H9 (cell line): ENCODE results near the gene ABCB6. TPM values are rescaled to one million over a fixed set of nuclear protein-coding genes. Genes with fewer than 3 reads are reported as not detected.

Experiments used
- DNase-seq: peaks from one replicate; pipeline ENCODE4 v3.0.0-alpha.2; 2017
- H2AFZ ChIP-seq: one replicate; pipeline ENCODE4 v1.6.1; 2013; ENCODE audit warnings: mild to moderate bottlenecking, low read length, control low read depth, moderate library complexity
- H2AK5ac ChIP-seq: 2 replicates; pipeline ENCODE4 v1.6.1; 2013; ENCODE audit warnings: low read length, control low read depth, mixed read lengths; ENCODE audit not compliant: insufficient read length
- H2BK120ac ChIP-seq: one replicate; pipeline ENCODE4 v1.6.1; 2013; ENCODE audit warnings: low read depth, mild to moderate bottlenecking, low read length, control low read depth, inconsistent platforms; ENCODE audit not compliant: poor library complexity, severe bottlenecking
- H2BK12ac ChIP-seq: 2 replicates; pipeline ENCODE4 v1.6.1; 2013; ENCODE audit warnings: low read length, control low read depth, mixed read lengths, low read depth; ENCODE audit not compliant: insufficient read length
- H2BK15ac ChIP-seq: 2 replicates; pipeline ENCODE4 v1.6.1; 2013; ENCODE audit warnings: low read depth, low read length, control low read depth
- H2BK20ac ChIP-seq: one replicate; pipeline ENCODE4 v1.6.1; 2013; ENCODE audit warnings: low read depth, mild to moderate bottlenecking, low read length, control low read depth, inconsistent platforms; ENCODE audit not compliant: poor library complexity, severe bottlenecking
- H2BK5ac ChIP-seq: 2 replicates; pipeline ENCODE4 v1.6.1; 2013; ENCODE audit warnings: low read length, control low read depth, mixed read lengths; ENCODE audit not compliant: insufficient read length
- H3K14ac ChIP-seq: 2 replicates; pipeline ENCODE4 v1.6.1; 2013; ENCODE audit warnings: low read length, control low read depth; ENCODE audit not compliant: insufficient read depth
- H3K18ac ChIP-seq: 2 replicates; pipeline ENCODE4 v1.6.1; 2013; ENCODE audit warnings: low read depth, mild to moderate bottlenecking, mixed read lengths, low read length, control low read depth; ENCODE audit not compliant: insufficient read length
- H3K23ac ChIP-seq: 2 replicates; pipeline ENCODE4 v1.6.1; 2013; ENCODE audit warnings: low read length, control low read depth, mixed read lengths, low read depth; ENCODE audit not compliant: insufficient read length
- H3K23me2 ChIP-seq: 2 replicates; pipeline ENCODE4 v1.6.1; 2013; ENCODE audit warnings: low read depth, mild to moderate bottlenecking, mixed read lengths, low read length, control low read depth; ENCODE audit not compliant: insufficient read length, poor library complexity, severe bottlenecking
- H3K27ac ChIP-seq: 2 replicates; pipeline ENCODE4 v1.5.1; 2013; ENCODE audit warnings: low read length, control low read depth, mixed read lengths, low read depth; ENCODE audit not compliant: insufficient read length
- H3K27me3 ChIP-seq: 2 replicates; pipeline ENCODE4 v1.6.1; 2013; ENCODE audit warnings: low read length, control low read depth, inconsistent platforms; ENCODE audit not compliant: insufficient read depth
- H3K4ac ChIP-seq: 2 replicates; pipeline ENCODE4 v1.6.1; 2013; ENCODE audit warnings: low read depth, mild to moderate bottlenecking, control low read depth, inconsistent platforms, low read length, moderate library complexity
- H3K4me1 ChIP-seq: 2 replicates; pipeline ENCODE4 v1.6.1; 2013; ENCODE audit warnings: low read length, control low read depth, inconsistent platforms; ENCODE audit not compliant: insufficient read depth
- H3K4me2 ChIP-seq: 2 replicates; pipeline ENCODE4 v1.6.1; 2013; ENCODE audit warnings: low read length, control low read depth, mixed read lengths; ENCODE audit not compliant: insufficient read length, insufficient read depth
- H3K56ac ChIP-seq: 2 replicates; pipeline ENCODE4 v1.6.1; 2013; ENCODE audit warnings: low read depth, mild to moderate bottlenecking, mixed read lengths, low read length, control low read depth; ENCODE audit not compliant: insufficient read length
- H3K79me1 ChIP-seq: 2 replicates; pipeline ENCODE4 v1.6.1; 2013; ENCODE audit warnings: low read depth, mild to moderate bottlenecking, moderate library complexity, low read length, control low read depth, inconsistent platforms; ENCODE audit not compliant: insufficient read depth, poor library complexity, severe bottlenecking
- H3K79me2 ChIP-seq: 2 replicates; pipeline ENCODE4 v1.6.1; 2013; ENCODE audit warnings: low read length, control low read depth, inconsistent platforms; ENCODE audit not compliant: insufficient read depth
- H3K9ac ChIP-seq: 2 replicates; pipeline ENCODE4 v1.6.1; 2013; ENCODE audit warnings: low read length, control low read depth, mixed read lengths; ENCODE audit not compliant: insufficient read length; ENCODE audit errors: extremely low read depth
- H3K9me3 ChIP-seq: one replicate; pipeline ENCODE4 v1.6.1; 2013; ENCODE audit warnings: low read depth, low read length, inconsistent platforms; ENCODE audit not compliant: control insufficient read depth
- H3T11ph ChIP-seq: one replicate; pipeline ENCODE4 v1.6.1; 2013; ENCODE audit warnings: mild to moderate bottlenecking, low read length, control low read depth, inconsistent platforms
- H4K20me1 ChIP-seq: one replicate; pipeline ENCODE4 v1.6.1; 2013; ENCODE audit not compliant: control insufficient read depth, insufficient read length, insufficient read depth
- H4K5ac ChIP-seq: 2 replicates; pipeline ENCODE4 v1.6.1; 2013; ENCODE audit warnings: low read depth, mild to moderate bottlenecking, mixed read lengths, low read length, control low read depth; ENCODE audit not compliant: insufficient read length
- H4K8ac ChIP-seq: replicated peaks from 2 replicates; pipeline ENCODE4 v1.6.1; 2013; ENCODE audit warnings: low read length, control low read depth, mixed read lengths, low read depth; ENCODE audit not compliant: insufficient read length
- H4K91ac ChIP-seq: 2 replicates; pipeline ENCODE4 v1.6.1; 2013; ENCODE audit warnings: low read depth, mild to moderate bottlenecking, moderate library complexity, mixed read lengths, low read length, control low read depth; ENCODE audit not compliant: insufficient read length
- H3K27ac Mint-ChIP-seq, 3 experiments: 2 replicates in 2 of 3; 3 replicates in 1 of 3; pipeline ENCODE4 v1.8.0; 2020 to 2021; ENCODE audit warnings: mixed read lengths in 3 of 3, mild to moderate bottlenecking in 1 of 3, moderate library complexity in 1 of 3
- H3K27me3 Mint-ChIP-seq: 2 replicates; pipeline ENCODE4 v1.8.0; 2021; ENCODE audit warnings: low read depth, mild to moderate bottlenecking, moderate library complexity, mixed read lengths
- H3K36me3 Mint-ChIP-seq, 3 experiments: 2 replicates in 2 of 3; 3 replicates in 1 of 3; pipeline ENCODE4 v1.8.0; 2020 to 2021; ENCODE audit warnings: low read depth in 3 of 3, mixed read lengths in 3 of 3; ENCODE audit not compliant: insufficient read depth in 1 of 3
- H3K4me1 Mint-ChIP-seq, 2 experiments: 2 replicates each; pipeline ENCODE4 v1.8.0; 2020; ENCODE audit warnings: mixed read lengths in 2 of 2
- H3K4me3 Mint-ChIP-seq, 2 experiments: 2 replicates in 1 of 2; 3 replicates in 1 of 2; pipeline ENCODE4 v1.8.0; 2020 to 2021; ENCODE audit warnings: mild to moderate bottlenecking in 2 of 2, mixed read lengths in 2 of 2, moderate library complexity in 1 of 2
- H3K9me3 Mint-ChIP-seq, 2 experiments: 2 replicates in 1 of 2; 3 replicates in 1 of 2; pipeline ENCODE4 v1.8.0; 2020; ENCODE audit warnings: mild to moderate bottlenecking in 2 of 2, mixed read lengths in 2 of 2, moderate library complexity in 1 of 2
- CTCF ChIP-seq: fragments of 200-600 bp; sonication (generic); conservative IDR thresholded peaks from 3 replicates; pipeline ENCODE4 v1.8.0; 2021; ENCODE audit warnings: antibody characterized with exemption, mild to moderate bottlenecking
- WGBS: extraction: QIAGEN DNeasy Blood & Tissue Kit; methylation state at CpG from one replicate; pipeline ENCODE4 v1.1.7; 2013; ENCODE audit warnings: missing lambda C conversion rate, low lambda C conversion rate, mixed read lengths; ENCODE audit not compliant: insufficient read length; ENCODE audit errors: extremely low coverage; 5-methylcytosine and 5-hydroxymethylcytosine counted together
- total RNA-seq: library from RNA; stranded (reverse); gene quantifications from 2 replicates; pipeline ENCODE4 v1.2.1, GENCODE V29; 2021

The ABCB6 gene
- total RNA-seq, 1 experiment from 2014 or later = 46.4 TPM

- H3K23me2 ChIP-seq = no peaks in the 10 kb centered on the region
- H2BK20ac ChIP-seq = no peak overlapping the region
- no peak overlapping the region for H4K91ac ChIP-seq
- no peak for DNase-seq
- TF ChIP-seq CTCF = no peak
- no peak overlapping the region for H3K9ac ChIP-seq
- no peak overlapping the region for H3K4ac ChIP-seq
- no peak overlapping the region for H3K56ac ChIP-seq
- H4K20me1 ChIP-seq = no peaks in the 10 kb centered on the region
- H3K23ac ChIP-seq = no peak overlapping the region
- Mint-ChIP-seq H3K27ac (no peak overlapping the region; a peak in 1 of 7 replicates), H3K36me3 (peaks cover 2 to 4% (median 3%) of the 10 kb centered on the region in 3 experiments; a peak in 4 of 7 replicates), H3K4me3 (peak overlapping the region in 1 of 2 experiments; percentile 18; a peak in 1 of 5 replicates), H3K4me1 (peaks cover 11 to 20% of the 10 kb centered on the region in 2 experiments), H3K27me3 (peaks cover 19% of the 10 kb centered on the region), H3K9me3 (peaks cover 6 to 7% of the 10 kb centered on the region in 2 experiments; a peak in 4 of 5 replicates)
- H3T11ph ChIP-seq = no peak overlapping the region
- no peak overlapping the region for H3K4me2 ChIP-seq
- no peaks in the 10 kb centered on the region for H3K4me1 ChIP-seq
- no peak overlapping the region for H2AFZ ChIP-seq
- H3K9me3 ChIP-seq = no peaks in the 10 kb centered on the region
- H3K27ac ChIP-seq = no peak overlapping the region
- H2BK120ac ChIP-seq = no peak overlapping the region
- WGBS = no CpG with 5 or more reads among the region's 12 CpGs
- H2BK5ac ChIP-seq = no peak overlapping the region
- no peak overlapping the region for H2BK12ac ChIP-seq
- no peak overlapping the region for H3K14ac ChIP-seq
- H3K18ac ChIP-seq = peak overlapping the region; percentile 25
- no peaks in the 10 kb centered on the region for H3K79me2 ChIP-seq
- no peaks in the 10 kb centered on the region for H3K79me1 ChIP-seq
- peak overlapping the region; percentile 80 for H2AK5ac ChIP-seq
- no peak overlapping the region for H4K8ac ChIP-seq
- H2BK15ac ChIP-seq = no peak overlapping the region
- no peaks in the 10 kb centered on the region for H3K27me3 ChIP-seq
- H4K5ac ChIP-seq = no peak overlapping the region
These were observed 19.1 kb downstream of the ABCB6 start for GRCh38 chr2:219199470-219200211.
